IPS DF 4.7 (cell line): Measurements from ENCODE around the gene MPZL1.
"Not testable (repeated sequence)": the region's sequence is repeated elsewhere in the genome, so short reads cannot be mapped to it uniquely, and the experiment has no call there.

Experiments
- DNase-seq: peaks from one replicate; pipeline ENCODE4 v3.0.0-alpha.2; 2013; ENCODE audit warnings: low spot score; ENCODE audit errors: extremely low read depth

Gene MPZL1

GRCh38 chr1:167806676-167807075 lies 84.9 kb downstream of the MPZL1 start:
- not testable (repeated sequence) for DNase-seq

GRCh38 chr1:167808104-167808503 lies 86.3 kb downstream of the MPZL1 start:
- DNase-seq = no peak

GRCh38 chr1:167808690-167809089 lies 86.9 kb downstream of the MPZL1 start:
- no peak for DNase-seq

DNA sequence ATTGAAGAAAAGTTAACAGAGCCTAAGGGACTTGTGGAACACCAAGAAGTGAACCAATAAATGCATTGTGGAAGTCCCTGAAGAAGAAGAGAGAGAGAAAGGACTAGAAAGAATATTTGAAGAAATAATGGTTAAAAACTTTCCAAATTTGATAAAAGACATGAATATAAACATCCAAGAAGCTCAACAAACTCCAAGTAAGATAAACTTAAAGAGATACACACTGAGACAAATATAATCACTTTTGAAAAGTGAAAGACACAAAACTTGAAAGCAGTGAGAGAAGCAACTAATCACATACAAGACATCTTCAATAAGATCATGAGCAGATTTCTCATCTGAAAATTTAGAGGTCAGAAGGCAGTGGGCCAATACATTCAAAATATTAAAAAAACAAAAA lies 91.2 kb downstream of the MPZL1 start:
- no peak for DNase-seq

DNA sequence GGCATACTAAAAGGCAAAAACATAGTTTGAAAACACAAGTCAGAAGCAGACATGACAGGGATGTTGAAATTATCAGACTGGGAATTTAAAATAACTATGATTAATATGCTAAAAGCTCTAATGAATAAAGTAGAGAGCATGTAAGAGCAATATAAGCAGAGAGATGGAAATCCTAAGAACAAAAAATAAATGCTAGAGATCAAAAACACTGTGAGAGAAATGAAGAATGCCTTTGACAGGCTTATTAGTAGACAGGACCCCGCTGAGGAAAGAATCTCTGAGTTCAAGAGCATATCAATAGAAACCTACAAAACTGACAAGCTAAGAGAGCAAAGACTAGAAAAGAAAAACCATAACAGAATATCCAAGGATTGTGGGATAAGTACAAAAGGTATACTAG lies 93.9 kb downstream of the MPZL1 start:
- DNase-seq = no peak

DNA sequence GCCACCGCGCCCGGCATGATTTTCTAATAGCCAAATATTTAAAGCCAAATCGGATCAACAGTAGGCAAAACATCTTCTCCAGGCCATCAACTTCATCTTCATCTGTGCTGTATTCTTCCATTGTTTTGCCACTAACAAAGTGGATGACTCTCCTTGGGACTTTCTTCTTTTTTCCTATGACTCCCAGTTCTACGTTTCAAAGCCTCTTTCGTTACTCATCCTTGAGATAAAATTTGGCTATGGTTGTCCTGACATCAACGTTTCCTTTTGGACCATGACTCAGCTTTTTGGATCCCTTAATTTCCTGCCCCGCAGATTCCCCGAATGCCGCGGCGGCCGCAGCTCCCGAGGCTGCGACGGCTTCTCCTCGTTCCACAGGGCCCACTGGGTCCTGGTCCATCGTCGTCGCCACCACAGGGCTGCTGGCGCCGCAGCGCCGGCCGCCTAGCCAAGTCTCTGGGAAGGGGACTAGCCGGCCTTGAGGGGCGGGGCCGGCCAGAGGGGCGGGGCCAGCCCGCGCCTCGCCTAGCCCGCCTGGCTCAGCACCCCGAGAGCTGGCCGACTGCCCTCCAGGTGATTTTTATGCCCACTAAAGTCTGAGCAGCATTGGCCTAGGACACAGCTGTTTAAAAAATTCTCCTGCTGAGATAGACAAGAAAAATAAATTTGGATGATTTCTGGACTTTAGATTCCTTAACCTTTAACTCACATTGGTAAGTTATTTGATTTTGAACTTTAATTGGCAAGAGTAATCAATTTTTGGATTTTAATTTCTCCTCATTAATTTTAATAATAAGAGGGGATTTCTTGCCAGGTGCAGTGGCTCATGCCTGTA lies 98.3 kb downstream of the MPZL1 start:
- peak; percentile 53 for DNase-seq

- DNase-seq = no peak
Measured at GRCh38 chr1:167820684-167821355, 99.0 kb downstream of the MPZL1 start.

DNA sequence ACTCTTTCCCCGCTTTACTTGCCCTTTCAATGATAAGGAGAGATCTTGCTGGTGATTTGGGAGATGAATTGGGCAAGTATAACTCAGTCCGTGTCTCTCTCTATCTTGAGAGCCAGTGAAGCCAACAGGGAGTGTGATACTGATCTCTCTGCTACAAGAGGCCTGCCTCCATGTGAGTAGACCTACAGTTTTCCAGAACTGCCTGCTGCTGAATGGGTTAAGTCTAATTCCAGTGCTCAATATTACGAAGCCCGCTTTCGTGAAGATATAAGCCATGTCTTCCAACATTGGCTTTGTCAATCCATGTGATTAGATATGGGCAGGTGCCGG lies 99.5 kb downstream of the MPZL1 start:
- DNase-seq = no peak

- no peak for DNase-seq
Measured at GRCh38 chr1:167821969-167822685, 100.3 kb downstream of the MPZL1 start.

GRCh38 chr1:167824163-167824794 lies 102.5 kb downstream of the MPZL1 start:
- no peak for DNase-seq

DNA sequence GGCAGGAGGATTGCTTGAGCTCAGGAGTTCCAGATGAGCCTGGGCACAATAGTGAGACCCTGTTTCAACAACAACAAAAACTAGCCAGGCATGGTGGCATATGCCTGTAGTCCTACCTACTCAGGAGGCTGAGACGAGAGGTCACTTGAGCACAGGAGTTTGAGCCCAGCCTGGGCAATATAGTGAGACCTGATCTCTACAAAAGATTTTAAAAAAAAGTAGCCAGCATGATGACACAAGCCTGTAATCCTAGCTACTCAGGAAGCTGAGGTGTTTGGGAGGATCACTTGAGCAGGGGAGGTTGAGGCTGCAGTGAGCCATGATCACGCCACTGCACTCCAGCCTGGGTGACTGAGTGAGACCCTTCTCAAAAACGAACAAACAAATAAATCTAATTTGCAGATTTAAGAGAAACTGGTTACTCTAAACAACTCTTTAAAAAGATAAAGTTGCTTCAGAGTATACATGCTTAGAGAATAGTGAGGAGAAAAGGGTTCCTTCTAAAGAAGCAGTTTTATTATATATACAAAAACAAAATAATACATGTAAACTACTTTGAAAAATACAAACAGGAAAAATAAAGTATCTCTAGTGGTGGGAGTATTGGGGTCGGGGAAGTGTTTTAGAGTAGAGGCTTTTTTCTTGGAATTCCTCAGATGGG lies 103.8 kb downstream of the MPZL1 start:
- no peak for DNase-seq

DNA sequence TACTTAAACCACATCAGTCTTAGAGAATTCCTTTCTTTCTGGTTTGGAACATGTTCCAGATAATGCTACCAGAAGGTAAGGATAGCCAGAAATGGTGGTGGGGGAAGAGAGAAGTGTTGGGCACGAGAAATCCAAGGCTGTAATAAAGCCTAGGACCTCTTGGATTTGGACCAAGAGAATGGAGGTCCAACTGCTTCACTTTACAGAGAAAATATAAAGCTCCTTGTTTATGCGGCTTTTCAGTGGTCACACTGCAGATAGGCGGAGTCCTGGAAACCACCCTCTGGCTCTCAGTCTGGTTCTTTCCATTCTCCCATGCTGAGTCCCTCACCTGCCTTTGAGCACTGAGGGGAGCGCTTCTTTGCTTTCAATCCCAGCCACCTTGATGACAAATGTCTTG lies 104.3 kb downstream of the MPZL1 start:
- DNase-seq = no peak

GRCh38 chr1:167829868-167830267 lies 108.1 kb downstream of the MPZL1 start:
- no peak for DNase-seq

- not testable (repeated sequence) for DNase-seq
Measured at GRCh38 chr1:167830668-167831067, 108.9 kb downstream of the MPZL1 start.

GRCh38 chr1:167832693-167833092 lies 110.9 kb downstream of the MPZL1 start:
- DNase-seq = no peak

GRCh38 chr1:167833904-167834303 lies 112.1 kb downstream of the MPZL1 start:
- DNase-seq = no peak

GRCh38 chr1:167836197-167836596 lies 114.4 kb downstream of the MPZL1 start:
- no peak for DNase-seq

- DNase-seq = no peak
Measured at GRCh38 chr1:167837326-167837725, 115.5 kb downstream of the MPZL1 start.

DNA sequence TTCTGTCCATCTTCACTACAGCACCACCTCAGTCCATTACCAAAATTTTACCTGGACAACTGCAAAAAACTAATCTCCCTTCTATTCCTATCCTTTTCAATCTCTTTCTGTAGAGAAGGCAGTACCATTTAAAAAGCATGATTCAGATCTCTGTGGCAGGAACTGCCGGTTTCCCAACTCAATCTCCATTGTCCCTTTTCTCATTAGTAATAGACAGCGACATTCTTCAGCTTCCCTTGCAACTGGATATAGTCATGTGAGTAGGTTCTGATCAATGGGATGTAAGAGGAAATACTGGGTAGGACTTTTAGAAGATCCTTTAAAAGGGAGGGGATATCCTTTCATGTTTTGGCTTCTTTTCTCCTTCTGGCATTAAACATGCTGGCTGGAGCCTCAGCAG lies 117.2 kb downstream of the MPZL1 start:
- DNase-seq = no peak
